ENCODE data around the gene ACER2.
"Not testable (repeated sequence)": the region's sequence is repeated elsewhere in the genome, so short reads cannot be mapped to it uniquely, and the experiment has no call there.

The ACER2 gene

DNA sequence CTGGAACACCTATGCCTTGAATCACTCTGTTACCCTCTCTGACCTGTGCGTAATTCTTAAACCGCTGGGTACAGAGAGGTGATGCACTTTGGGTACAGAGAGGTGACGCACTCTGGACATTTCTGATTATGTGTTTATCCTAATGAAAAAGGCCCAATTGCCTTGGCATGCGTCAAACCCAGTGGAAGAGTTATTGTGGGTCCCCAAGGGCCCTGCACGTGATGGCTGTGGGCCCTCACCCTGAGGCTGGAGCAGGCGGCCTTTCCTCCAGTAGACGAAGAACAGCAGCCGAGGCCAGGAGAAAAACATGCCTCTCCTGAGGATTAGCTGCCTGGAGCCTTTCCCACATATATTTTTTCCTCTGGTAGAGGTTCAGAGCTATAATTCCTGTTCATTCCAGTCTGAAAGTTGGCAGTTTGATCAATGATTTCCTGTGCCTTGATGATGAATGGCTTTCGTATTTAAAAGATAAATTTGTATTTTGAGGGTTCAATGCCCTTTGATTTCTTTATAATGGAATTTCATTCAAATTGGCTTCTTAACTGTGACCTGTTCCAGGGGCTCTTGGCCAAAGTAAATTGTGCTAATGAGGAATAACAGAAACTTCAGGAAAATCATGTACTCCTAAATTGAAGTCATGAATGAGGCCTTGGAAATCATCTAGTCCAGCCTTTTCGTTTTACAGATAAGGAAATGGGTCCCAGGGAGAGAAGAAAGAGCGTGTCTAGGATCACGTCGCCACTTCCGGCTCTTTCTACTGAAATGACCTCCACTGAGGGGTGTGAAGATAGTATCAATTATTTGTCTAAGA lies 22.8 kb downstream of the ACER2 start:
- TF ChIP-seq, protein P1, sequence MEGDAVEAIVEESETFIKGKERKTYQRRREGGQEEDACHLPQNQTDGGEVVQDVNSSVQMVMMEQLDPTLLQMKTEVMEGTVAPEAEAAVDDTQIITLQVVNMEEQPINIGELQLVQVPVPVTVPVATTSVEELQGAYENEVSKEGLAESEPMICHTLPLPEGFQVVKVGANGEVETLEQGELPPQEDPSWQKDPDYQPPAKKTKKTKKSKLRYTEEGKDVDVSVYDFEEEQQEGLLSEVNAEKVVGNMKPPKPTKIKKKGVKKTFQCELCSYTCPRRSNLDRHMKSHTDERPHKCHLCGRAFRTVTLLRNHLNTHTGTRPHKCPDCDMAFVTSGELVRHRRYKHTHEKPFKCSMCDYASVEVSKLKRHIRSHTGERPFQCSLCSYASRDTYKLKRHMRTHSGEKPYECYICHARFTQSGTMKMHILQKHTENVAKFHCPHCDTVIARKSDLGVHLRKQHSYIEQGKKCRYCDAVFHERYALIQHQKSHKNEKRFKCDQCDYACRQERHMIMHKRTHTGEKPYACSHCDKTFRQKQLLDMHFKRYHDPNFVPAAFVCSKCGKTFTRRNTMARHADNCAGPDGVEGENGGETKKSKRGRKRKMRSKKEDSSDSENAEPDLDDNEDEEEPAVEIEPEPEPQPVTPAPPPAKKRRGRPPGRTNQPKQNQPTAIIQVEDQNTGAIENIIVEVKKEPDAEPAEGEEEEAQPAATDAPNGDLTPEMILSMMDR (conservative IDR thresholded peaks at IDR 0.05; ENCODE audit: low read depth): no peak
- ChIA-PET CTCF (interaction anchor here (1.2 kb wide), 1 partner anchor 33 kb away, joined by 4 read pairs; no protein-coding TSS in a partner anchor), POLR2A (ENCODE audit: low non-redundant PET) (no interaction called here)
- H3K27ac ChIP-seq: no peak overlapping the region
- DNase-seq (ENCODE audit: low spot score): no peak

DNA sequence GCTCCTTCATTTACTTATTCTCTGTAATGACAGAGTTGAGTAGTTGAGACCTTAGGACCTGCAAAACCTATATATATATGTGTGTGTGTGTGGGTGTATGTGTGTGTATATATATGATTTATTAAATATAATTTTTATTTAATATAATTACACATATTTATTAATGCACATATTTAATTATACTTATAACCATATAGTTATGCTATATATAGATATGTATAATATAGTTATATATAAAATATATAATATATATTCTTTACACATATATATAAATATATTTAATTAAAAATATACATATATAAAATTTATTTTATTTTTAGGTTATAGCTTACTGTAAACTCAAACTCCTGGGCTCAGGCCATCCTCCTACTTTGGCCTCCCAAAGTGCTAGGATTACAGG lies 23.7 kb downstream of the ACER2 start:
- POLR2A ChIA-PET (ENCODE audit: low non-redundant PET): no interaction called here
- CTCF ChIA-PET: no interaction called here
- TF ChIP-seq, protein P1 (conservative IDR thresholded peaks at IDR 0.05; ENCODE audit: low read depth): no peak
- DNase-seq (ENCODE audit: low spot score): no peak
- H3K27ac ChIP-seq: no peak overlapping the region

DNA sequence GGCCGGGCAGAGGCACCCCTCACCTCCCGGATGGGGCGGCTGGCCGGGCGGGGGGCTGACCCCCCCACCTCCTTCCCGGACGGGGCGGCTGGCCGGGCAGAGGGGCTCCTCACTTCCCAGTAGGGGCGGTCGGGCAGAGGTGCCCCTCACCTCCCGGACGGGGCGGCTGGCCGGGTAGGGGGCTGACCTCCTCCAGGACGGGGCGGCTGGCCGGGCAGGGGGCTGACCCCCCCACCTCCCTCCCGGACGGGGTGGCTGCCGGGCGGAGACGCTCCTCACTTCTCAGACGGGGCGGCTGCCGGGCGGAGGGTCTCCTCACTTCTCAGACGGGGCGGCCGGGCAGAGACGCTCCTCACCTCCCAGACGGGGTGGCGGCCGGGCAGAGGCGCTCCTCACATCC lies 24.9 kb downstream of the ACER2 start:
- H3K27ac ChIP-seq; CTCF ChIA-PET; DNase-seq (ENCODE audit: low spot score); POLR2A ChIA-PET (ENCODE audit: low non-redundant PET): not testable (repeated sequence)

DNA sequence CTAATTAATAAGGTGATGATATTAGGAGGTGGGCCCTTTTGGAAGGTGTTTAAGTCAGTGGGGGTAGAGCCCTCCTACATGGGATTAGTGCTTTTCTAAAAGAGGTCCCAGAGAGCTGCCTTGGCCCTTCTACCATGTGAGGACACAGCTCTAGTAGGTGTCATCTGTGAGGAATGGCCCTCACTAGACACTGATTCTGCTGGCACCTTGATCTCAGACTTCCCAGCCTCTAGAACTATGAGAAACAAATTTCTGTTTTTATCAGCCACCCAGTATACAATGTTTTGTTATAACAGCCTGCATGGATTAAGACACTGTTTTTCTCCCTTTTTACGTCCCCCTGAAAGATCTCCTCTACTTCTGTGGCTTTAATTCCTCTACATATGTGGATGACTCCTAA lies 31.6 kb downstream of the ACER2 start:
- TF ChIP-seq, protein P1 (conservative IDR thresholded peaks at IDR 0.05; ENCODE audit: low read depth): no peak
- ChIA-PET CTCF (interaction anchor here (0.6 kb wide), 2 partner anchors 15 to 35 kb away, joined by 3 to 6 read pairs; no protein-coding TSS in a partner anchor), POLR2A (ENCODE audit: low non-redundant PET) (no interaction called here)
- no peak overlapping the region for H3K27ac ChIP-seq
- DNase-seq (ENCODE audit: low spot score): no peak

DNA sequence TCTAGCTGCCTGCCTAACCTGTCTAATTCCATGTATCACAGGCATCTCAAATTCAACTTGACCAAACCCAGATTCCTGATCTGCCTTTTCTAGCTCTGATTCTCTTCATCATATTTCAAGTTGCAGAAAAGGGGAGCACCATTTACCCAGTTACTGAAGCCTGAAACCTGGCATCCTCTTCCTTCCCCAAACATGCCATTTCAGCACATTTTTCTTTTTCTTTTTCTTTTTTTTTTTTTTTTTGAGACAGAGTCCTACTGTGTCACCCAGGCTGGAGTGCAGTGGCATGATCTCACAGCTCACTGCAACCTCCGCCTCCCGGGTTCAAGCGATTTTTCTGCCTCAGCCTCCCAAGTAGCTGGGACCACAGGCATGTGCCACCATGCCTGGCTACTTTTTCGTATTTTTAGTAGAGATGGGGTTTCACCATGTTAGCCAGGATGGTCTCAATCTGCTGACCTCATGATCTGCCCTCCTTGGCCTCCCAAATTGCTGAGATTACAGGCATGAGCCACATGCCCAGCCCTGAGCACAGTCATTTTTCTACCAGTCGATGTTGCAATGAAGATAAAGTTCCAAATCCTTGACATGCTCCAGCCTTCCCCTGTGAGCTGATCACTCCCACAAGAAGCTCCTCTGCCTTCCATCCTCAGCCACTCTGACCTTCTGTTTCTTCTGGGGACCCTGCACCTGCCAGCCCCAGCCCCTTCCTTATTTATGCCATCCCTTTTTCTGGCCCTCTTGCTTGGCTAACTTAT lies 32.2 kb downstream of the ACER2 start:
- no peak overlapping the region for H3K27ac ChIP-seq
- DNase-seq (ENCODE audit: low spot score): no peak
- POLR2A ChIA-PET (ENCODE audit: low non-redundant PET): no interaction called here
- TF ChIP-seq, protein P1 (conservative IDR thresholded peaks at IDR 0.05; ENCODE audit: low read depth): no peak
- CTCF ChIA-PET: interaction anchor here (0.6 to 1.1 kb wide), 2 partner anchors 14 to 16 kb away, joined by 3 to 6 read pairs; no protein-coding TSS in a partner anchor

DNA sequence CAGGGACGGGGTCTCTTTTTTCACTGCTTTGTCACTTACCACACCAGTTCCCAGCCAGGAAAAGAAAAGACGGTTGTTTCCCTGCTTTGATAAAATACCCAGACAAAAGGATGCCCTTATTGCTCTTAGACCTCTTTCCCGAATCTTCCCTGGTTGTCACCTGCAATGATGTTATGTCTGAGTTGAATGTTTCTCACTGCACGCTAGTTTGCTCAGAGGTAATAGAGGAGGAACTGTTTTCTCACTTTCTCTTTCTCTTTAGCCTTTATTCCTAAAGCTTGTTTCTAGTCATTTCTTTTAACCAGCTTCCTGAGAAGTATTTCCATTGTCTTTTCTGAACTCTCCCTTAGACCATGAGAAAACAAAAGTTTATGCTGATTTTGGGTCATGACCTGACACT lies 32.9 kb downstream of the ACER2 start:
- CTCF ChIA-PET: interaction anchor here (1.1 kb wide), 1 partner anchor 15 kb away, joined by 3 read pairs; no protein-coding TSS in a partner anchor
- H3K27ac ChIP-seq: no peak overlapping the region
- POLR2A ChIA-PET (ENCODE audit: low non-redundant PET): no interaction called here
- no peak for DNase-seq (ENCODE audit: low spot score)
- TF ChIP-seq, protein P1 (conservative IDR thresholded peaks at IDR 0.05; ENCODE audit: low read depth): no peak
